Activated CD8-positive, alpha-beta T cell treated with anti-CD3 and anti-CD28 coated beads for 36 hours (primary cell): ENCODE measurements around the gene RCE1. TPM values are rescaled to one million over a fixed set of nuclear protein-coding genes. Genes with fewer than 3 reads are reported as not detected.
A peak's percentile ranks its signal among the peaks of the same experiment; 100 is the strongest.
"Not testable (repeated sequence)": the region's sequence is repeated elsewhere in the genome, so short reads cannot be mapped to it uniquely, and the experiment has no call there.

Source experiments
- ATAC-seq: fragments of 200-7000 bp; cut with Tn5 transposase; one replicate; pipeline ENCODE4 v1.10.0; 2021; ENCODE audit warnings: mild to moderate bottlenecking, moderate library complexity
- CTCF ChIA-PET: fragments of 350-600 bp; sonication (Branson Sonifier 250); formaldehyde crosslinking; loops from one replicate; lab custom pipeline; 2021; ENCODE audit warnings: antibody characterized with exemption; lab: Charles Lee
- POLR2A ChIA-PET: fragments of 350-600 bp; sonication (Branson Sonifier 250); formaldehyde crosslinking; loops from one replicate; lab custom pipeline; 2021; ENCODE audit warnings: antibody characterized with exemption; lab: Charles Lee
- DNase-seq: peaks from one replicate; pipeline ENCODE4 v3.0.0-alpha.2; 2020
- H3K27ac Mint-ChIP-seq: one replicate; pipeline ENCODE4 v1.8.0; 2021; ENCODE audit warnings: mild to moderate bottlenecking, mixed read lengths
- H3K27me3 Mint-ChIP-seq: one replicate; pipeline ENCODE4 v1.8.0; 2021; ENCODE audit warnings: mixed read lengths
- H3K36me3 Mint-ChIP-seq: one replicate; pipeline ENCODE4 v1.8.0; 2021; ENCODE audit warnings: low read depth, mixed read lengths
- H3K4me1 Mint-ChIP-seq: one replicate; pipeline ENCODE4 v1.8.0; 2021; ENCODE audit warnings: low read depth, mixed read lengths
- H3K4me3 Mint-ChIP-seq: one replicate; pipeline ENCODE4 v1.8.0; 2021; ENCODE audit warnings: mild to moderate bottlenecking, moderate library complexity, mixed read lengths
- H3K9me3 Mint-ChIP-seq: one replicate; pipeline ENCODE4 v1.8.0; 2021; ENCODE audit warnings: mixed read lengths
- intact Hi-C: fragments of 100-400 bp; cut with micrococcal nuclease; formaldehyde crosslinking; loops from one replicate; pipeline ENCODE4 v1.10.0; 2022
- total RNA-seq, 2 experiments: library from RNA; stranded (reverse); gene quantifications; one replicate each; pipeline ENCODE4 v1.2.3, GENCODE V29; 2021
- TF ChIP-seq, protein P1 (sequence below): fragments of 200-600 bp; IDR thresholded peaks from one replicate; pipeline ENCODE4 v1.8.0; 2022; ENCODE audit warnings: antibody characterized with exemption, mild to moderate bottlenecking

RCE1 gene
- total RNA-seq, 2 experiments from 2014 or later, result 22.1 to 26.8 TPM

DNA sequence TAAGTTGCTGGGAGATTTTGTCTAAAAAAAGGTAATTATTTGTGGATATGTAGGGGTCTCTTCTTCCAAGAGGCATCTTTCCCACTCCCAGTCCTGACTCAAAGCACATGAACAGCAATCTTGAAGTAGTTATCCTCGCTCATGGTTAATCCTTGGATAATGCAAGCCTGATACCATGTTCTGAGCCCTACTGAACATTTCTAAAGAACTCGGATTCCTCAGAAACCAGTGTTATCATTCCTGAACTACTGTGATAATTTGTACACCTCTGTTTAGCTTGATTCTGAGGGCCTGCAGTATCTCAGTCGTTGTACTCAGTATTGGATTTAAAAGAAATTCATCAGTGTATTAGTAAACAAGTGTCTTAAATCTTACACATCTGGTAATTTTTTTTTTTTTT lies 22.3 kb upstream of the RCE1 start:
- no peaks in the 10 kb centered on the region for H3K4me1 Mint-ChIP-seq
- intact Hi-C loops, result no loop called here
- no peak overlapping the region for H3K27ac Mint-ChIP-seq
- ChIA-PET POLR2A (no interaction called here), CTCF (interaction anchor here (1.0 kb wide), 1 partner anchor 392 kb away, joined by 4 read pairs; no protein-coding TSS in a partner anchor)
- no peak for ATAC-seq
- no peak overlapping the region for H3K4me3 Mint-ChIP-seq
- H3K27me3 Mint-ChIP-seq, result no peaks in the 10 kb centered on the region
- H3K9me3 Mint-ChIP-seq, result no peaks in the 10 kb centered on the region
- TF ChIP-seq, protein P1, sequence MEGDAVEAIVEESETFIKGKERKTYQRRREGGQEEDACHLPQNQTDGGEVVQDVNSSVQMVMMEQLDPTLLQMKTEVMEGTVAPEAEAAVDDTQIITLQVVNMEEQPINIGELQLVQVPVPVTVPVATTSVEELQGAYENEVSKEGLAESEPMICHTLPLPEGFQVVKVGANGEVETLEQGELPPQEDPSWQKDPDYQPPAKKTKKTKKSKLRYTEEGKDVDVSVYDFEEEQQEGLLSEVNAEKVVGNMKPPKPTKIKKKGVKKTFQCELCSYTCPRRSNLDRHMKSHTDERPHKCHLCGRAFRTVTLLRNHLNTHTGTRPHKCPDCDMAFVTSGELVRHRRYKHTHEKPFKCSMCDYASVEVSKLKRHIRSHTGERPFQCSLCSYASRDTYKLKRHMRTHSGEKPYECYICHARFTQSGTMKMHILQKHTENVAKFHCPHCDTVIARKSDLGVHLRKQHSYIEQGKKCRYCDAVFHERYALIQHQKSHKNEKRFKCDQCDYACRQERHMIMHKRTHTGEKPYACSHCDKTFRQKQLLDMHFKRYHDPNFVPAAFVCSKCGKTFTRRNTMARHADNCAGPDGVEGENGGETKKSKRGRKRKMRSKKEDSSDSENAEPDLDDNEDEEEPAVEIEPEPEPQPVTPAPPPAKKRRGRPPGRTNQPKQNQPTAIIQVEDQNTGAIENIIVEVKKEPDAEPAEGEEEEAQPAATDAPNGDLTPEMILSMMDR, result no peak
- no peaks in the 10 kb centered on the region for H3K36me3 Mint-ChIP-seq
- no peak for DNase-seq

DNA sequence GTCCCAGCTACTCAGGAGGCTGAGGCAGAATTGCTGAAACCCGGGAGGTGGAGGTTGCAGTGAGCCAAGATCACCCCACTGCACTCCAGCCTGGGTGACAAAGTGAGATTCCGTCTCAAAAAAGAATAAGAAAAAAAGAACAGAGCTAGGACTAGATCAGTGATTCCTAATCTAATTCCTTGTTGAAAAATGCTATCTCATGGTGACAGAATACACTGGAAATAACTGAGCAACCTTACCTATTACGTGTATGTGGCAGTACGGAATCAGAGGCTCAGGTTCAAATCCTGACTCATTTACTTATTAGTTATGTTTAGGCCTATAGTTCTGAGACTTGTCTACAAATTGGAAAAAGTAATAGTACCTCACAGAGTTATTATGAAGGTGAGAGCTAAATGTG lies 19.5 kb upstream of the RCE1 start:
- Mint-ChIP-seq H3K9me3 (no peaks in the 10 kb centered on the region), H3K27me3 (no peaks in the 10 kb centered on the region), H3K4me3 (no peak overlapping the region), H3K4me1 (no peaks in the 10 kb centered on the region), H3K27ac (no peak overlapping the region), H3K36me3 (no peaks in the 10 kb centered on the region)
- DNase-seq (no peak), ATAC-seq (no peak)
- POLR2A ChIA-PET, result no interaction called here
- TF ChIP-seq, protein P1, result no peak
- CTCF ChIA-PET, result no interaction called here
- intact Hi-C loops, result no loop called here

DNA sequence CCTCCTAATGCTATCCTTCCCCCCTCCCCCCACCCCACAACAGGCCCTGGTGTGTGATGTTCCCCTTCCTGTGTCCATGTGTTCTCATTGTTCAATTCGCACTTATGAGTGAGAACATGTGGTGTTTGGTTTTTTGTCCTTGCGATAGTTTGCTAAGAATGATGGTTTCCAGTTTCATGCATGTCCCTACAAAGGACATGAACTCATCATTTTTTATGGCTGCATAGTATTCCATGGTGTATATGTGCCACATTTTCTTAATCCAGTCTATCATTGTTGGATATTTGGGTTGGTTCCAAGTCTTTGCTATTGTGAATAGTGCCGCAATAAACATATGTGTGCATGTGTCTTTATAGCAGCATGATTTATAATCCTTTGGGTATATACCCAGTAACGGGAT lies 18.7 kb upstream of the RCE1 start:
- ATAC-seq, DNase-seq, H3K4me1 Mint-ChIP-seq, H3K9me3 Mint-ChIP-seq, POLR2A ChIA-PET, H3K4me3 Mint-ChIP-seq, H3K27ac Mint-ChIP-seq, H3K36me3 Mint-ChIP-seq, H3K27me3 Mint-ChIP-seq, intact Hi-C loops, CTCF ChIA-PET: not testable (repeated sequence)

DNA sequence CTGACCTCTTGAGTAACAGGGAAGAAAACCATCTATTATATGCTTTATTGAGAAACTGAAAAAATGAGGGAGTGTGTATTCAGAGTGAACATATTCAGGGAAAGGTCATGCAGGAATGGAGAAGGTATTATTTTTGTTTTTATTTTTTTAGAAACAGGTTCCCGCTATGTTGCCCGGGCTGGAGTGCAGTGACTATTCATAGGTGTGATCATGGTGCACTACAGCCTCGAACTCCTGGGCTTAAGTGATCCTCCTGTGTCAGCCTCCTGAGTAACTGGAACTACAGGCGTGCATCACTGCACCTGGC lies 8.7 kb upstream of the RCE1 start:
- Mint-ChIP-seq H3K27me3 (no peaks in the 10 kb centered on the region), H3K27ac (no peak overlapping the region), H3K9me3 (no peaks in the 10 kb centered on the region), H3K36me3 (peaks cover 5% of the 10 kb centered on the region), H3K4me1 (peaks cover 10% of the 10 kb centered on the region), H3K4me3 (no peak overlapping the region)
- TF ChIP-seq, protein P1, result no peak
- CTCF ChIA-PET, result interaction anchor here (0.7 to 3.6 kb wide), 22 partner anchors 8 to 427 kb away, joined by 3 to 60 read pairs (median 4); partner anchors contain the start of gene RBM4B
- intact Hi-C loops, result loop anchor here (1.0 kb wide), 1 partner anchor 140 kb away; no protein-coding TSS in a partner anchor
- no peak for DNase-seq
- peak; percentile 24 for ATAC-seq
- POLR2A ChIA-PET, result interaction anchor here (1.2 to 2.0 kb wide), 2 partner anchors 8 to 157 kb away, joined by 3 to 8 read pairs; partner anchors contain the start of gene RBM4B

DNA sequence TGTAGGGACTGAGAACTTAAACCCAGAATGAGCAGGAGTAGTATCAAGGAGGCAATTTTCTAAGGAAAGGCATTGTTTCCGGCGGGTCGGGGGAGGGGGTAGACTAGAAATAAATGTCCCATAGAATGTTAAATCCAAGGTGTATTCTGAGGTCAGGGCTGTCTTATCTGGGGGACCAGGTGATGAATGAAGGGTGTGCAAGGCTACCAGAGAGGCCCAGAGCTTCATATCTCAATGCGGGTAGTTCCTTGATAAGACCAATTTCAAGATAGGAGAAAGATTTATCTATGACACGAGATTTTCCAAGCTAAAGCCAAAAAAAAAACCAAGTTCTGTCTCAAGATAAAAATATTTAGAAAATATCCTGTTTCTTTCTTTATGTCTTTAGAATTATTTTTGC lies 8.3 kb upstream of the RCE1 start:
- ATAC-seq, result no peak
- H3K27ac Mint-ChIP-seq, result no peak overlapping the region
- peaks cover 5% of the 10 kb centered on the region for H3K36me3 Mint-ChIP-seq
- no peak overlapping the region for H3K4me3 Mint-ChIP-seq
- TF ChIP-seq, protein P1, result no peak
- ChIA-PET POLR2A (interaction anchor here (1.2 to 2.0 kb wide), 2 partner anchors 7 to 157 kb away, joined by 3 to 8 read pairs; partner anchors contain the start of gene RBM4B), CTCF (interaction anchor here (0.7 to 3.6 kb wide), 18 partner anchors 8 to 427 kb away, joined by 3 to 60 read pairs (median 4); partner anchors contain the start of gene RBM4B)
- H3K9me3 Mint-ChIP-seq, result no peaks in the 10 kb centered on the region
- no peaks in the 10 kb centered on the region for H3K27me3 Mint-ChIP-seq
- no peak for DNase-seq
- H3K4me1 Mint-ChIP-seq, result peaks cover 15% of the 10 kb centered on the region
- intact Hi-C loops, result loop anchor here (1.0 kb wide), 1 partner anchor 141 kb away; no protein-coding TSS in a partner anchor
